ENCODE data around the gene DHRS2.
"Not testable (repeated sequence)": the region's sequence is repeated elsewhere in the genome, so short reads cannot be mapped to it uniquely, and the experiment has no call there.

The DHRS2 gene

DNA sequence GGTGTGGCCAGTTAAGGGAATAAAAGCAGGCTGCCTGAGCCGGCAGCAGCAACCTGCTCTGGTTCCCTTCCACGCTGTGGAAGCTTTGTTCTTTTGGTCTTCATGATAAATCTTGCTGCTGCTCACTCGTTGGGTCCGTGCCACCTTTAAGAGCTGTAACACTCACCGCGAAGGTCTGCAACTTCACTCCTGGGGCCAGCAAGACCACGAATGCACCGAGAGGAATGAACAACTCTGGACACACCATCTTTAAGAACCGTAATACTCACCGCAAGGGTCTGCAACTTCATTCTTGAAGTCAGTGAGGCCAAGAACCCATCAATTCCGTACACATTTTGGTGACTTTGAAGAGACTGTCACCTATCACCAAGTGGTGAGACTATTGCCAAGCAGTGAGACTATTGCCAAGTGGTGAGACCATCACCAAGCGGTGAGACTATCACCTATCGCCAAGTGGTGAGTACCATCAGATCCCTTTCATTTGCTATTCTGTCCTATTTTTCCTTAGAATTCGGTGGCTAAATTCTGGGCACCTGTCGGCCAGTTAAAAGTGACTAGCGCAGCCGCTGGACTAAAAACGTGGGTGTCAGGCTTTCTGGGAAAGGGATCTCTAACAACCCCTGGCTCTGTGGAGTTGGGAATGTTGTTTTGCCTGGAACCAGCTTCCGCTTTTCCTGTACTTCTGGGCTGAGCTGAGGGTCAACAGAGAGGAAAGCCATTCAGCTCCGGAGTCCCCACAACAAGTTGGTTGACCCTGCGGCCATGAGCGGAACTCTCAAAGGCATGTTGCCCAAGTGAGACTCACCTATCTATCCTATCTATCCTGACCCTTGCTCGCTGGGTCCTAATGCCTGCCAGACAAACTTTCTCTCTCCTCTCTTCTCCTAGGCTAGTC is at the start of gene DHRS2:
TSS of gene DHRS2 (plus strand) at position 48 of the 895 bp plus-strand sequence. CDS start 2,501 bp downstream, outside the sequence.
- TF ChIP-seq, protein P1, sequence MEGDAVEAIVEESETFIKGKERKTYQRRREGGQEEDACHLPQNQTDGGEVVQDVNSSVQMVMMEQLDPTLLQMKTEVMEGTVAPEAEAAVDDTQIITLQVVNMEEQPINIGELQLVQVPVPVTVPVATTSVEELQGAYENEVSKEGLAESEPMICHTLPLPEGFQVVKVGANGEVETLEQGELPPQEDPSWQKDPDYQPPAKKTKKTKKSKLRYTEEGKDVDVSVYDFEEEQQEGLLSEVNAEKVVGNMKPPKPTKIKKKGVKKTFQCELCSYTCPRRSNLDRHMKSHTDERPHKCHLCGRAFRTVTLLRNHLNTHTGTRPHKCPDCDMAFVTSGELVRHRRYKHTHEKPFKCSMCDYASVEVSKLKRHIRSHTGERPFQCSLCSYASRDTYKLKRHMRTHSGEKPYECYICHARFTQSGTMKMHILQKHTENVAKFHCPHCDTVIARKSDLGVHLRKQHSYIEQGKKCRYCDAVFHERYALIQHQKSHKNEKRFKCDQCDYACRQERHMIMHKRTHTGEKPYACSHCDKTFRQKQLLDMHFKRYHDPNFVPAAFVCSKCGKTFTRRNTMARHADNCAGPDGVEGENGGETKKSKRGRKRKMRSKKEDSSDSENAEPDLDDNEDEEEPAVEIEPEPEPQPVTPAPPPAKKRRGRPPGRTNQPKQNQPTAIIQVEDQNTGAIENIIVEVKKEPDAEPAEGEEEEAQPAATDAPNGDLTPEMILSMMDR (IDR thresholded peaks at IDR 0.05; ENCODE audit: low read length, missing control alignments): no peak
- H3K4me3 ChIP-seq (replicated peaks; ENCODE audit: low read depth, low read length): no peak within 1 kb of the TSS
- no peak for DNase-seq (ENCODE audit: low read depth)

- TF ChIP-seq, protein P1 (IDR thresholded peaks at IDR 0.05; ENCODE audit: low read length, missing control alignments): peak; percentile 75
- no peak overlapping the region for H3K4me3 ChIP-seq (replicated peaks; ENCODE audit: low read depth, low read length)
- peak; percentile 90 for DNase-seq (ENCODE audit: low read depth)
Observed at GRCh38 chr14:23588884-23589598, 47.1 kb upstream of the DHRS2 start.

- TF ChIP-seq, protein P1 (IDR thresholded peaks at IDR 0.05; ENCODE audit: low read length, missing control alignments): no peak
- H3K4me3 ChIP-seq (replicated peaks; ENCODE audit: low read depth, low read length): no peak overlapping the region
- no peak for DNase-seq (ENCODE audit: low read depth)
Observed at GRCh38 chr14:23589606-23590005, 46.6 kb upstream of the DHRS2 start.

DNA sequence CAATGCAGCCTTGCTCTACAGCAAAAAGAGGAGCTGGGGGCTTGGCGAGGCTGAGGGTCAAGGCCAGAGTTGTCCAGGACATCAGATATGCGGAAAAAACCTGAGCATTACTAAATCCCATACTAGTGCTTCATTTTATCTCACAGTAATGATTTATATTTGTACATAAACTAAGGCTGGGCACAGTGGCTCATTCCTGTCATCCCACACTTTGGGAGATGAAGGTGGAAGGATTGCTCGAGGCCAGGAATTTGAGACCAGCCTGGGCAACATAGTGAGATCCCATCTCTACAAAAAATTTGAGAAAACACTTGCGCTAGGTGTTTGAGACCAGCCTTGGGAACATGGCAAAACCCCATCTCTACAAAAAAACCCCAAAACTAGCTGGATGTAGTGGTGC is 46.0 kb upstream of the DHRS2 start:
- TF ChIP-seq, protein P1 (IDR thresholded peaks at IDR 0.05; ENCODE audit: low read length, missing control alignments): no peak
- H3K4me3 ChIP-seq (replicated peaks; ENCODE audit: low read depth, low read length): no peak overlapping the region
- DNase-seq (ENCODE audit: low read depth): no peak

GRCh38 chr14:23594191-23594590 is 42.0 kb upstream of the DHRS2 start:
- DNase-seq (ENCODE audit: low read depth); H3K4me3 ChIP-seq (replicated peaks; ENCODE audit: low read depth, low read length): not testable (repeated sequence)

GRCh38 chr14:23600322-23600707 is 35.8 kb upstream of the DHRS2 start:
- TF ChIP-seq, protein P1 (IDR thresholded peaks at IDR 0.05; ENCODE audit: low read length, missing control alignments): no peak
- no peak overlapping the region for H3K4me3 ChIP-seq (replicated peaks; ENCODE audit: low read depth, low read length)
- no peak for DNase-seq (ENCODE audit: low read depth)

DNA sequence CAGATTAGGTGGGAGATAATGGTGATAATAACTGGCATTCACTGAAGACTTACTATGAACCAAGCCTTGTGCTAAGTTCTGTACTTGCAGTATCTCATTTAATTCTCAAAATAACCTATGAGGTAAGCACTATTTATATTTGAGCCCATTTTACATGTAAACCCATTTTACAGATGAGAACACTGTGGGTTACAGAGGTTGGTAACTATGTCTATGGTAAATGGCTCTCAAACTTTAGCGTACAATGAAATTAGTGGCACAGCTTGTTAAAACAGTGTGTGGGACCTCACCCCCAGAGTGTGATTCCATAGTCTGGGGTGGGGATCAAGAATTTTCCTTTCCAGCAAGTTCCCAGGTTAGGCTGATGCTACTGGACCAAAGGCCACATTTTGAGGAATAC is 35.4 kb upstream of the DHRS2 start:
- TF ChIP-seq, protein P1 (IDR thresholded peaks at IDR 0.05; ENCODE audit: low read length, missing control alignments): no peak
- DNase-seq (ENCODE audit: low read depth): no peak
- no peak overlapping the region for H3K4me3 ChIP-seq (replicated peaks; ENCODE audit: low read depth, low read length)
